Sigmoid colon (tissue), 7 donors: Measurements from ENCODE around the gene WDFY4. TPM values are rescaled to one million over a fixed set of nuclear protein-coding genes. Genes with fewer than 3 reads are reported as not detected.
"Not testable (repeated sequence)": the region's sequence is repeated elsewhere in the genome, so short reads cannot be mapped to it uniquely, and the experiment has no call there.

Experiments used
- DNase-seq: peaks from one replicate; pipeline ENCODE4 v3.0.0-alpha.2; 2019
- H3K27ac ChIP-seq, 4 donors: fragments of 200-600 bp; sonication (generic); one replicate each; pipeline ENCODE4 v1.5.1; 2016 to 2019; ENCODE audit warnings: mild to moderate bottlenecking in 1 of 4
- H3K27me3 ChIP-seq, 3 donors: fragments of 200-600 bp; sonication (generic); one replicate each; pipeline ENCODE4 v1.5.1; 2019; ENCODE audit warnings: mild to moderate bottlenecking in 1 of 3
- H3K36me3 ChIP-seq, 4 donors: fragments of 200-600 bp; sonication (generic); one replicate each; pipeline ENCODE4 v1.5.1; 2016 to 2019
- H3K4me1 ChIP-seq, 4 donors: fragments of 200-600 bp; sonication (generic); one replicate each; pipeline ENCODE4 v1.5.1; 2017 to 2019
- H3K4me3 ChIP-seq, 4 donors: fragments of 200-600 bp; sonication (generic); one replicate each; pipeline ENCODE4 v1.5.1; 2017 to 2019; ENCODE audit warnings: mild to moderate bottlenecking in 2 of 4, moderate library complexity in 1 of 4
- H3K9me3 ChIP-seq, 4 donors: fragments of 200-600 bp in 3 of 4; sonication (generic) in 3 of 4; one replicate each; pipeline versions ENCODE4 v1.5.1 to v1.6.1; 2013 to 2019
- CTCF ChIP-seq, 4 experiments: fragments of 450-650 bp in 3 of 4; fragments of 200-600 bp in 1 of 4; IDR thresholded peaks; one replicate each; pipeline ENCODE4 v1.5.1; 2016 to 2019; ENCODE audit warnings: antibody characterized with exemption in 4 of 4, mild to moderate bottlenecking in 3 of 4, moderate library complexity in 2 of 4
- EP300 ChIP-seq, 4 donors: sonication (generic); formaldehyde crosslinking; IDR thresholded peaks; one replicate each; pipeline ENCODE4 v1.6.1; 2017; ENCODE audit warnings: antibody characterized with exemption in 4 of 4
- POLR2A ChIP-seq, 2 donors: fragments of 450-650 bp; IDR thresholded peaks; one replicate each; pipeline ENCODE4 v1.6.1; 2016; ENCODE audit warnings: antibody characterized with exemption in 2 of 2, mild to moderate bottlenecking in 2 of 2, moderate library complexity in 2 of 2
- POLR2AphosphoS5 ChIP-seq, 4 donors: sonication (generic); formaldehyde crosslinking; IDR thresholded peaks; one replicate each; pipeline ENCODE4 v1.6.1; 2017; ENCODE audit warnings: antibody characterized with exemption in 4 of 4
- WGBS, 2 donors: extraction: QIAGEN DNeasy Blood & Tissue Kit; methylation state at CpG; one replicate each; pipeline ENCODE4 v1.1.7; 2013; 5-methylcytosine and 5-hydroxymethylcytosine counted together
- intact Hi-C: fragments of 100-400 bp; cut with DNase I; formaldehyde crosslinking; loops from one replicate; pipeline ENCODE4 v1.15.1; 2023
- polyA plus RNA-seq, 3 donors: library from polyadenylated mRNA; stranded (reverse); fragments of 200-250 nt; gene quantifications; one replicate each; pipeline ENCODE4 v1.2.3, GENCODE V29; 2013
- total RNA-seq, 4 donors: library from RNA; depleted of rRNA; stranded (reverse); fragments of >200 nt; gene quantifications; one replicate each; pipeline ENCODE4 v1.1.0, GENCODE V29; 2016
- donor health status: healthy with polysubstance abuse.
- donor health status: Bipolar disorder and iron deficiency.
- donor health status: healthy.

The WDFY4 gene
- total and polyA plus RNA-seq, 7 donors = 0.60 to 18.6 (median 2.5) TPM

DNA sequence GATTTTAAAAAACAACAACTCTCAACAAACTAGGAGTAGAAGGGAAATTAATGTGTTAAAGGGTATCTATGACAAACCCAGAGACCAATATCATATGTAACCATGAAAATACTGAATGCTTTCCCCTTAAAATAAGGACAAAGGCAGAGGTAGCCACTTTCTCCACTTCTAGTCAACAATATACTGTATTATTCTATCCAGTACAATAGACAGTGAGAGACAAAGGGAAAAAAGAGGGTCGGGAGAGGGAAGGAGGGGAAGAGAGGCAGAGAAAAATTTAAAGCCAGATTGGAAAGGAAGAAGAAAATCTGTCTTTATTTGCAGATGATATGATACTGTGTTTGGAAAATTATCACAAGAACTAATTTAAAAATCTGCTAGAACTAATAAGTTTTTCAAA lies 39.1 kb upstream of the WDFY4 start:
- H3K4me1 ChIP-seq = no peaks in the 10 kb centered on the region
- DNase-seq = no peak
- no peaks in the 10 kb centered on the region for H3K27me3 ChIP-seq
- TF ChIP-seq POLR2A (IDR thresholded peaks at IDR 0.05) (no peak), POLR2AphosphoS5 (IDR thresholded peaks at IDR 0.05) (no peak), CTCF (IDR thresholded peaks at IDR 0.05) (no peak), EP300 (IDR thresholded peaks at IDR 0.05) (no peak)
- no peak overlapping the region for H3K27ac ChIP-seq
- H3K36me3 ChIP-seq = no peaks in the 10 kb centered on the region
- 69 to 72% methylated on average over 1 of the region's 1 CpG for WGBS, 2 donors
- H3K9me3 ChIP-seq = peaks cover 0 to 2% (median 0%) of the 10 kb centered on the region in 4 donors
- H3K4me3 ChIP-seq = no peak overlapping the region
- intact Hi-C loops = no loop called here

GRCh38 chr10:48647073-48647472 lies 37.6 kb upstream of the WDFY4 start:
- 93 to 95% methylated on average over 7 of the region's 7 CpGs for WGBS, 2 donors
- DNase-seq, H3K27ac ChIP-seq, intact Hi-C loops, H3K4me1 ChIP-seq, H3K36me3 ChIP-seq, H3K4me3 ChIP-seq, H3K27me3 ChIP-seq, H3K9me3 ChIP-seq: not testable (repeated sequence)

DNA sequence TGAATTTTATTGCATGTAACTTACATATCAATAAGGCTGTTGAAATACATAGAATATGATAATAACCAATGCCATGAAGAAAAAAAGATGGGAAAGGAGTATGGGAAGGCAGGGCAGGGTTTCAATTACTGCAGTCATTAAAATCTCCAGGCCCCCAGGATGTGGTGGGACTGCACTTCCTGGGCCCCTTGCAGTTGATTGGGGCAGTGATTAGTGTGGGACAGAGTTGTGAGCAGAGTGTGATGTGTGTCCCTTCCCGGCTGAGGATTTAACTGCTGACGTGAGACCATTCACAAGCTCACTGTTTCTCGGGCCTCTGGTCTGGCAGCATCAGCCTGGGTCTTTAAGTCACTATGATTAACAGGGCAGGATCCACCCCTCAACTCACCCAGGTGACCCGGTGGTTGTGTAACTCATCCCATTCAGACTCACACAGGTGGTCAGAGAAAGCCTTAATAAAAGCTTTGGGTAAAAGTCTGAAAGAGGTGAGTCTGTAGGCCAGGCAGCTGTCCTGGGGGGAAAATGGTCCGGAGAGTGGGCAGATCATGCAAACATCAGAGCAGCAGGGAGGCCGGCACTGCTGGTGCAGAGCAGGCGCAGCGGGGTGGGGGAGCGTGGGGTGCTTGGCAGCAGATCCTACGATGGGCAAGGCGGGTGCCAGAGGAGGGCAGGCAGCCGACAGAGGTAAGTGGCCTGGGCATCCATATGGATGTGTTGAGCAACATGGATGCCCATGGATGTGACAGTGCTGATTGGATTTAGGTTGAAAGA lies 36.3 kb upstream of the WDFY4 start:
- H3K36me3 ChIP-seq = no peaks in the 10 kb centered on the region
- no peak overlapping the region for H3K27ac ChIP-seq
- 80 to 82% methylated on average over 12 of the region's 12 CpGs for WGBS, 2 donors
- DNase-seq = no peak
- no peak overlapping the region for H3K4me3 ChIP-seq
- TF ChIP-seq POLR2A (IDR thresholded peaks at IDR 0.05) = no peak
- no peak for TF ChIP-seq CTCF (IDR thresholded peaks at IDR 0.05)
- no peak for TF ChIP-seq EP300 (IDR thresholded peaks at IDR 0.05)
- no peaks in the 10 kb centered on the region for H3K4me1 ChIP-seq
- H3K9me3 ChIP-seq = no peaks in the 10 kb centered on the region
- H3K27me3 ChIP-seq = no peaks in the 10 kb centered on the region
- intact Hi-C loops = no loop called here

GRCh38 chr10:48649349-48649944 lies 35.2 kb upstream of the WDFY4 start:
- Histone ChIP-seq H3K9me3 (no peaks in the 10 kb centered on the region), H3K27ac (no peak overlapping the region), H3K27me3 (no peaks in the 10 kb centered on the region), H3K36me3 (no peaks in the 10 kb centered on the region), H3K4me1 (no peaks in the 10 kb centered on the region), H3K4me3 (no peak overlapping the region)
- DNase-seq = no peak
- WGBS, 2 donors = 72 to 85% methylated on average over 7 of the region's 7 CpGs
- intact Hi-C loops = no loop called here
- TF ChIP-seq POLR2A (IDR thresholded peaks at IDR 0.05) = no peak
- no peak for TF ChIP-seq POLR2AphosphoS5 (IDR thresholded peaks at IDR 0.05)
- TF ChIP-seq EP300 (IDR thresholded peaks at IDR 0.05) = no peak
- no peak for TF ChIP-seq CTCF (IDR thresholded peaks at IDR 0.05)

DNA sequence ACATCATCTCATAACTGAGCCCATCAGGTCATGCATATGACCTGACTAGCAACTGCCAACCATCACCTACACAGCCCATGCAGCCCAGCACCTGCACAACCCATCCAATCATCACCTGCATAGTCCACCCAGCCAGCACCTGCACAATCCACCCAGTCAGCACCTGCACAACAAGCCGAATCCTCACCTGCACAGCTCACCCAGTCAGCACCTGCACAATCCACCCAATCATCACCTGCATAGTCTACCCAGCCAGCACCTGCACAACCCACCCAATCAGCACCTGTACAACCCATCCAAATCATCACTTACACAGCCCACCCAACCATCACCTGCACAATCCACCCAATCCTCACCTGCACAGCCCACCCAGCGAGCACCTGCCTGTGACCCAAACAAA lies 33.4 kb upstream of the WDFY4 start:
- intact Hi-C loops = loop anchor here (10.0 kb wide), 2 partner anchors 514 to 864 kb away; no protein-coding TSS in a partner anchor
- no peaks in the 10 kb centered on the region for H3K36me3 ChIP-seq
- peaks cover 0 to 10% (median 10%) of the 10 kb centered on the region in 4 donors for H3K4me1 ChIP-seq
- 47 to 78% methylated on average over 2 of the region's 2 CpGs for WGBS, 2 donors
- no peak overlapping the region for H3K4me3 ChIP-seq
- H3K9me3 ChIP-seq = no peaks in the 10 kb centered on the region
- H3K27ac ChIP-seq = no peak overlapping the region
- no peak for DNase-seq
- TF ChIP-seq POLR2AphosphoS5 (IDR thresholded peaks at IDR 0.05) (no peak), POLR2A (IDR thresholded peaks at IDR 0.05) (no peak), EP300 (IDR thresholded peaks at IDR 0.05) (no peak)
- H3K27me3 ChIP-seq = no peaks in the 10 kb centered on the region
